Mesothelial cell of epicardium (in vitro differentiated cells): ENCODE results near the gene AXIN1. TPM values are rescaled to one million over a fixed set of nuclear protein-coding genes. Genes with fewer than 3 reads are reported as not detected.

Experiments used
- DNase-seq, 2 experiments: peaks; one replicate each; pipeline ENCODE4 v3.0.0; 2021; ENCODE audit warnings: low spot score in 2 of 2; ENCODE audit not compliant: unreplicated experiment in 2 of 2
- H3K27ac Mint-ChIP-seq: 2 replicates; pipeline ENCODE4 v1.8.0; 2021; ENCODE audit warnings: mixed read lengths
- H3K27me3 Mint-ChIP-seq: 2 replicates; pipeline ENCODE4 v1.8.0; 2021; ENCODE audit warnings: low read depth, mixed read lengths
- H3K36me3 Mint-ChIP-seq: 2 replicates; pipeline ENCODE4 v1.8.0; 2021; ENCODE audit warnings: mixed read lengths
- H3K4me1 Mint-ChIP-seq: 2 replicates; pipeline ENCODE4 v1.8.0; 2021; ENCODE audit warnings: mixed read lengths
- H3K4me3 Mint-ChIP-seq: 2 replicates; pipeline ENCODE4 v1.8.0; 2021; ENCODE audit warnings: mild to moderate bottlenecking, moderate library complexity, mixed read lengths
- H3K9me3 Mint-ChIP-seq: 2 replicates; pipeline ENCODE4 v1.8.0; 2021; ENCODE audit warnings: mixed read lengths
- total RNA-seq: library from RNA; stranded (reverse); gene quantifications from 3 replicates; pipeline ENCODE4 v1.2.1, GENCODE V29; 2021
- TF ChIP-seq, protein P1 (sequence below): fragments of 200-600 bp; sonication (generic); IDR thresholded peaks from one replicate; pipeline ENCODE4 v1.5.0; 2021; ENCODE audit warnings: antibody characterized with exemption; ENCODE audit not compliant: unreplicated experiment

AXIN1 gene
- total RNA-seq, 1 donor from 2014 or later: 33.2 TPM

DNA sequence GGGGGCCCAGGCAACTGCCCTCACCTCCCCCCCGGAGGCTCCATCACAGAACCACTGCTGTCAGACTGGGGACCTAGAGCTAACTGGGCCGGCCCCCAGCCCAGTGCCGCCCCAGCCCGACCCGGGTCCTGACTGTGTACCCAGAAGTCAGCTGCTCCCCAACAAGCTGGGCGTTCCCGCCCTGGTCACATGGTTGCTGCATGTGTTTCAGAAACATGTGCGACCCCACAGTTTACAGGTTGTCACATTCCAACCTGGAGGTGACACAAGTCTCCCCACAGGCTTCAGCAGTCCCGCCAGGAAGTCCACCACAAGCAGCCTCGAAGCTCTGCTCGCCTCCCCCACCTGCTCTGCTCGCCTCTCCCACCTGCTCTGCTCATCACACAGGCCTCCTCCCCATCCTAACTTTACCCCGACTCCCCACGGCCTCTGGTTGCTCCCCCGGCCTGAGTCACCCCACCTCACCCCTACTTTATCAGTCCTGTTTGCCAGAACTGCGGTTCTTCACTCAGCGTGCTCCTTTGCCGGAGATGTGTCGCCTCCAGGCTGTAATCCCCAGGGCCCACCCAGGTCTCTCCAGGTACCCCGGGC is 16.8 kb upstream of the AXIN1 start:
- no peaks in the 10 kb centered on the region for H3K27me3 Mint-ChIP-seq
- H3K36me3 Mint-ChIP-seq: peaks cover 3% of the 10 kb centered on the region
- TF ChIP-seq, protein P1, sequence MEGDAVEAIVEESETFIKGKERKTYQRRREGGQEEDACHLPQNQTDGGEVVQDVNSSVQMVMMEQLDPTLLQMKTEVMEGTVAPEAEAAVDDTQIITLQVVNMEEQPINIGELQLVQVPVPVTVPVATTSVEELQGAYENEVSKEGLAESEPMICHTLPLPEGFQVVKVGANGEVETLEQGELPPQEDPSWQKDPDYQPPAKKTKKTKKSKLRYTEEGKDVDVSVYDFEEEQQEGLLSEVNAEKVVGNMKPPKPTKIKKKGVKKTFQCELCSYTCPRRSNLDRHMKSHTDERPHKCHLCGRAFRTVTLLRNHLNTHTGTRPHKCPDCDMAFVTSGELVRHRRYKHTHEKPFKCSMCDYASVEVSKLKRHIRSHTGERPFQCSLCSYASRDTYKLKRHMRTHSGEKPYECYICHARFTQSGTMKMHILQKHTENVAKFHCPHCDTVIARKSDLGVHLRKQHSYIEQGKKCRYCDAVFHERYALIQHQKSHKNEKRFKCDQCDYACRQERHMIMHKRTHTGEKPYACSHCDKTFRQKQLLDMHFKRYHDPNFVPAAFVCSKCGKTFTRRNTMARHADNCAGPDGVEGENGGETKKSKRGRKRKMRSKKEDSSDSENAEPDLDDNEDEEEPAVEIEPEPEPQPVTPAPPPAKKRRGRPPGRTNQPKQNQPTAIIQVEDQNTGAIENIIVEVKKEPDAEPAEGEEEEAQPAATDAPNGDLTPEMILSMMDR: no peak
- no peaks in the 10 kb centered on the region for H3K9me3 Mint-ChIP-seq
- no peak for DNase-seq
- peak overlapping the region; percentile 64 for H3K4me3 Mint-ChIP-seq
- H3K27ac Mint-ChIP-seq: no peak overlapping the region
- H3K4me1 Mint-ChIP-seq: peaks cover 10% of the 10 kb centered on the region

- peaks cover 3% of the 10 kb centered on the region for H3K36me3 Mint-ChIP-seq
- no peak for DNase-seq
- TF ChIP-seq, protein P1: no peak
- H3K27me3 Mint-ChIP-seq: no peaks in the 10 kb centered on the region
- H3K9me3 Mint-ChIP-seq: no peaks in the 10 kb centered on the region
- peaks cover 10% of the 10 kb centered on the region for H3K4me1 Mint-ChIP-seq
- H3K27ac Mint-ChIP-seq: no peak overlapping the region
- no peak overlapping the region for H3K4me3 Mint-ChIP-seq
These were observed 16.1 kb upstream of the AXIN1 start for GRCh38 chr16:368388-369158.

- DNase-seq: no peak
- no peaks in the 10 kb centered on the region for H3K27me3 Mint-ChIP-seq
- H3K27ac Mint-ChIP-seq: no peak overlapping the region
- H3K4me3 Mint-ChIP-seq: no peak overlapping the region
- H3K9me3 Mint-ChIP-seq: no peaks in the 10 kb centered on the region
- H3K4me1 Mint-ChIP-seq: peaks cover 10% of the 10 kb centered on the region
- TF ChIP-seq, protein P1: no peak
- H3K36me3 Mint-ChIP-seq: peaks cover 3% of the 10 kb centered on the region
These were observed 14.9 kb upstream of the AXIN1 start for GRCh38 chr16:367333-367903.

GRCh38 chr16:366476-366875 is 14.0 kb upstream of the AXIN1 start:
- H3K9me3 Mint-ChIP-seq: no peaks in the 10 kb centered on the region
- TF ChIP-seq, protein P1: no peak
- H3K4me1 Mint-ChIP-seq: peaks cover 14% of the 10 kb centered on the region
- no peak overlapping the region for H3K27ac Mint-ChIP-seq
- H3K4me3 Mint-ChIP-seq: no peak overlapping the region
- H3K36me3 Mint-ChIP-seq: peaks cover 3% of the 10 kb centered on the region
- DNase-seq: no peak
- peaks cover 2% of the 10 kb centered on the region for H3K27me3 Mint-ChIP-seq

- no peak for DNase-seq
- Mint-ChIP-seq H3K4me3 (no peak overlapping the region), H3K27ac (no peak overlapping the region), H3K36me3 (peaks cover 3% of the 10 kb centered on the region), H3K4me1 (peaks cover 5% of the 10 kb centered on the region), H3K9me3 (no peaks in the 10 kb centered on the region), H3K27me3 (peaks cover 2% of the 10 kb centered on the region)
- TF ChIP-seq, protein P1: no peak
These were observed 12.3 kb upstream of the AXIN1 start for GRCh38 chr16:364595-365491.
